ENCODE results near the gene DPH3.

The DPH3 gene

GRCh38 chr3:16234281-16234680 lies 30.5 kb downstream of the DPH3 start:
- CTCF ChIA-PET: interaction anchor here (0.7 to 2.1 kb wide), 5 partner anchors 9 to 419 kb away, joined by 3 to 8 read pairs (median 3); no protein-coding TSS in a partner anchor
- no peak overlapping the region for H3K4me3 ChIP-seq (ENCODE audit: low read depth, low read length)
- TF ChIP-seq CTCF (IDR thresholded peaks at IDR 0.05; ENCODE audit: insufficient read depth, low read length, missing control alignments): no peak
- POLR2A ChIA-PET: no interaction called here
- no peak for DNase-seq (ENCODE audit: low read depth, low spot score)

GRCh38 chr3:16233806-16234205 lies 30.9 kb downstream of the DPH3 start:
- POLR2A ChIA-PET: no interaction called here
- DNase-seq (ENCODE audit: low read depth, low spot score): no peak
- H3K4me3 ChIP-seq (ENCODE audit: low read depth, low read length): no peak overlapping the region
- no peak for TF ChIP-seq CTCF (IDR thresholded peaks at IDR 0.05; ENCODE audit: insufficient read depth, low read length, missing control alignments)
- CTCF ChIA-PET: interaction anchor here (1.1 to 2.1 kb wide), 4 partner anchors 9 to 418 kb away, joined by 3 to 8 read pairs (median 4); no protein-coding TSS in a partner anchor

GRCh38 chr3:16231983-16232382 lies 32.8 kb downstream of the DPH3 start:
- POLR2A ChIA-PET: interaction anchor here (0.6 kb wide), 1 partner anchor 14 kb away, joined by 3 read pairs; no protein-coding TSS in a partner anchor
- CTCF ChIA-PET: interaction anchor here (0.9 to 1.6 kb wide), 5 partner anchors 12 to 183 kb away, joined by 3 to 6 read pairs (median 3); no protein-coding TSS in a partner anchor
- no peak for TF ChIP-seq CTCF (IDR thresholded peaks at IDR 0.05; ENCODE audit: insufficient read depth, low read length, missing control alignments)
- H3K4me3 ChIP-seq (ENCODE audit: low read depth, low read length): no peak overlapping the region
- no peak for DNase-seq (ENCODE audit: low read depth, low spot score)

- CTCF ChIA-PET: interaction anchor here (0.9 kb wide), 1 partner anchor 179 kb away, joined by 3 read pairs; no protein-coding TSS in a partner anchor
- no peak for TF ChIP-seq CTCF (IDR thresholded peaks at IDR 0.05; ENCODE audit: insufficient read depth, low read length, missing control alignments)
- no peak overlapping the region for H3K4me3 ChIP-seq (ENCODE audit: low read depth, low read length)
- POLR2A ChIA-PET: no interaction called here
- no peak for DNase-seq (ENCODE audit: low read depth, low spot score)
Observed at GRCh38 chr3:16229681-16230080, 35.1 kb downstream of the DPH3 start.

- DNase-seq (ENCODE audit: low read depth, low spot score): no peak
- no peak for TF ChIP-seq CTCF (IDR thresholded peaks at IDR 0.05; ENCODE audit: insufficient read depth, low read length, missing control alignments)
- H3K4me3 ChIP-seq (ENCODE audit: low read depth, low read length): no peak overlapping the region
- ChIA-PET POLR2A (no interaction called here), CTCF (interaction anchor here (0.9 kb wide), 1 partner anchor 18 kb away, joined by 3 read pairs; no protein-coding TSS in a partner anchor)
Observed at GRCh38 chr3:16227566-16227965, 37.2 kb downstream of the DPH3 start.

GRCh38 chr3:16224325-16224724 lies 40.4 kb downstream of the DPH3 start:
- CTCF ChIA-PET: no interaction called here
- DNase-seq (ENCODE audit: low read depth, low spot score): no peak
- H3K4me3 ChIP-seq (ENCODE audit: low read depth, low read length): no peak overlapping the region
- POLR2A ChIA-PET: no interaction called here
- TF ChIP-seq CTCF (IDR thresholded peaks at IDR 0.05; ENCODE audit: insufficient read depth, low read length, missing control alignments): no peak
